MCF 10A (cell line): ENCODE measurements around the gene CD44. TPM values are rescaled to one million over a fixed set of nuclear protein-coding genes. Genes with fewer than 3 reads are reported as not detected.

Experiments used
- BruUV-seq: library from RNA; stranded (reverse); fragments of 400-500 nt; replicated peaks from 2 replicates; lab custom pipeline; 2021; lab: Mats Ljungman, UMichigan
- CTCF ChIA-PET: fragments of 300-600 bp; sonication (Branson Sonifier 250); formaldehyde crosslinking; extraction: SDS; loops from one replicate; lab custom pipeline; 2021; ENCODE audit warnings: antibody characterized with exemption, inconsistent platforms; lab: Yijun Ruan, JAX
- POLR2A ChIA-PET: fragments of 300-600, 350-650 bp; sonication (Branson Sonifier 250); formaldehyde crosslinking; extraction: SDS; loops from one replicate; lab custom pipeline; 2020; ENCODE audit warnings: antibody characterized with exemption, inconsistent platforms; lab: Yijun Ruan, JAX
- DNase-seq: peaks from one replicate; pipeline ENCODE4 v3.0.0-alpha.2; 2018; ENCODE audit not compliant: unreplicated experiment
- H3K27ac Mint-ChIP-seq: one replicate; pipeline ENCODE4 v1.8.0; 2022; ENCODE audit warnings: mild to moderate bottlenecking, low read depth, mixed read lengths; ENCODE audit not compliant: unreplicated experiment
- H3K27me3 Mint-ChIP-seq: one replicate; pipeline ENCODE4 v1.8.0; 2022; ENCODE audit warnings: mixed read lengths; ENCODE audit not compliant: insufficient read depth, unreplicated experiment
- H3K36me3 Mint-ChIP-seq: one replicate; pipeline ENCODE4 v1.8.0; 2022; ENCODE audit warnings: mild to moderate bottlenecking, moderate library complexity, mixed read lengths; ENCODE audit not compliant: insufficient read depth, unreplicated experiment
- H3K4me1 Mint-ChIP-seq: one replicate; pipeline ENCODE4 v1.8.0; 2022; ENCODE audit warnings: mixed read lengths; ENCODE audit not compliant: insufficient read depth, unreplicated experiment
- H3K4me3 Mint-ChIP-seq: one replicate; pipeline ENCODE4 v1.8.0; 2022; ENCODE audit warnings: mild to moderate bottlenecking, moderate library complexity, mixed read lengths; ENCODE audit not compliant: unreplicated experiment
- H3K9me3 Mint-ChIP-seq: one replicate; pipeline ENCODE4 v1.8.0; 2022; ENCODE audit warnings: mixed read lengths; ENCODE audit not compliant: unreplicated experiment
- CTCF ChIP-seq: fragments of 200-600 bp; IDR thresholded peaks from one replicate; pipeline ENCODE4 v1.8.0; 2022; ENCODE audit warnings: antibody characterized with exemption, mild to moderate bottlenecking; ENCODE audit not compliant: unreplicated experiment
- intact Hi-C: fragments of 100-400 bp; cut with micrococcal nuclease; formaldehyde crosslinking; loops from 2 replicates; pipeline ENCODE4 v1.14.1; 2022
- total RNA-seq: library from RNA; stranded (reverse); gene quantifications from 2 replicates; pipeline ENCODE4 v1.2.3, GENCODE V29; 2022

CD44 gene
- total RNA-seq, 1 experiment from 2014 or later: 446 TPM

GRCh38 chr11:35257281-35257680 lies 118.3 kb downstream of the CD44 start:
- H3K27ac Mint-ChIP-seq: no peak overlapping the region
- no TSS peak for BruUV-seq
- H3K27me3 Mint-ChIP-seq: no peaks in the 10 kb centered on the region

GRCh38 chr11:35259529-35259928 lies 120.6 kb downstream of the CD44 start:
- Mint-ChIP-seq H3K4me3 (no peak overlapping the region), H3K4me1 (no peaks in the 10 kb centered on the region), H3K9me3 (no peaks in the 10 kb centered on the region), H3K27ac (no peak overlapping the region), H3K27me3 (no peaks in the 10 kb centered on the region), H3K36me3 (no peaks in the 10 kb centered on the region)
- intact Hi-C loops: no loop called here
- no peak for DNase-seq
- BruUV-seq: no TSS peak
- POLR2A ChIA-PET: no interaction called here
- no peak for TF ChIP-seq CTCF
- CTCF ChIA-PET: interaction anchor here (1.4 to 5.8 kb wide), 3 partner anchors 15 to 131 kb away, joined by 3 to 98 read pairs (median 4); no protein-coding TSS in a partner anchor

More at GRCh38 chr11:35257281-35257680, 118.3 kb downstream of the CD44 start:
- ChIA-PET CTCF (interaction anchor here (0.7 to 2.4 kb wide), 4 partner anchors 130 to 271 kb away, joined by 3 to 10 read pairs (median 4); no protein-coding TSS in a partner anchor), POLR2A (interaction anchor here (0.6 to 1.4 kb wide), 3 partner anchors 334 to 367 kb away, joined by 3 to 4 read pairs (median 3); no protein-coding TSS in a partner anchor)
- DNase-seq: no peak
- intact Hi-C loops: no loop called here
- TF ChIP-seq CTCF: no peak
- Mint-ChIP-seq H3K9me3 (no peaks in the 10 kb centered on the region), H3K36me3 (no peaks in the 10 kb centered on the region), H3K4me3 (no peak overlapping the region), H3K4me1 (no peaks in the 10 kb centered on the region)

GRCh38 chr11:35260342-35260985 lies 121.5 kb downstream of the CD44 start:
- Mint-ChIP-seq H3K27ac (peak overlapping the region; percentile 41), H3K27me3 (no peaks in the 10 kb centered on the region), H3K4me3 (no peak overlapping the region), H3K9me3 (no peaks in the 10 kb centered on the region), H3K4me1 (no peaks in the 10 kb centered on the region), H3K36me3 (no peaks in the 10 kb centered on the region)
- intact Hi-C loops: loop anchor here (1.0 kb wide), 1 partner anchor 127 kb away; no protein-coding TSS in a partner anchor
- peak; percentile 68 for DNase-seq
- POLR2A ChIA-PET: interaction anchor here (1.0 to 2.1 kb wide), 13 partner anchors 9 to 230 kb away, joined by 3 to 10 read pairs (median 5); no protein-coding TSS in a partner anchor
- CTCF ChIA-PET: interaction anchor here (0.7 to 5.8 kb wide), 11 partner anchors 11 to 341 kb away, joined by 3 to 98 read pairs (median 4); no protein-coding TSS in a partner anchor
- BruUV-seq: no TSS peak
- no peak for TF ChIP-seq CTCF

GRCh38 chr11:35261197-35261596 lies 122.2 kb downstream of the CD44 start:
- no TSS peak for BruUV-seq
- no peaks in the 10 kb centered on the region for H3K4me1 Mint-ChIP-seq
- ChIA-PET POLR2A (interaction anchor here (0.7 to 2.1 kb wide), 14 partner anchors 9 to 231 kb away, joined by 3 to 10 read pairs (median 5); no protein-coding TSS in a partner anchor), CTCF (interaction anchor here (0.6 to 5.8 kb wide), 14 partner anchors 11 to 341 kb away, joined by 3 to 98 read pairs (median 3); no protein-coding TSS in a partner anchor)
- no peaks in the 10 kb centered on the region for H3K27me3 Mint-ChIP-seq
- H3K4me3 Mint-ChIP-seq: no peak overlapping the region
- no peaks in the 10 kb centered on the region for H3K9me3 Mint-ChIP-seq
- TF ChIP-seq CTCF: no peak
- no peaks in the 10 kb centered on the region for H3K36me3 Mint-ChIP-seq
- intact Hi-C loops: no loop called here
- DNase-seq: no peak
- peak overlapping the region; percentile 41 for H3K27ac Mint-ChIP-seq
